GM12874 (cell line): ENCODE results near the gene CNTNAP3.
"Not testable (repeated sequence)": the region's sequence is repeated elsewhere in the genome, so short reads cannot be mapped to it uniquely, and the experiment has no call there.

Experiments
- TF ChIP-seq, protein P1 (sequence below): IDR thresholded peaks from 2 replicates; pipeline ENCODE4 v1.5.1; 2011; ENCODE audit warnings: low read depth, mild to moderate bottlenecking, control low read depth, low read length, moderate library complexity; ENCODE audit not compliant: insufficient read depth

The CNTNAP3 gene

DNA sequence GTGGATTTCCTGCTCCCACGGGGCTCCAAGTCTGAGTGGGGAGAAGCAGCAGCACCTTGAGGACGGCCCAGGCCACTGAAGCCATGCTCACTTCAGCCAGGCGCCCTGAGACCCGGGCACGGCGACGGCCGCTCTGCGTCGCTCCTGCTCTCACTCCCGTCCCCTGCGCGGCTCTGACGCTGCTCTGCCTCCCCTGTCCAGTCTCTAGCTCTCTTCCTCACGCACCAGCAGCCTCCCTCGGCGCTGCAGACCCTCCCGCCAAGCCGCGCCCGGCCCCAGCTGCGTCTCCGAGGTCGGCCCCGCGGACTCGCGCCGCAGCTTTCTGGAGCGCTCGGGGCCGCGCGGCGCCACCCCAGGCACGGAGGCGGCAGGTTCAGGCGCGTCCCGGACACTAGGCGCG, at the start of gene CNTNAP3:
Gene CNTNAP3 (minus strand): TSS at position 188 of the 400 bp plus-strand sequence. CDS start 103 bp downstream, at position 85.
- TF ChIP-seq, protein P1, sequence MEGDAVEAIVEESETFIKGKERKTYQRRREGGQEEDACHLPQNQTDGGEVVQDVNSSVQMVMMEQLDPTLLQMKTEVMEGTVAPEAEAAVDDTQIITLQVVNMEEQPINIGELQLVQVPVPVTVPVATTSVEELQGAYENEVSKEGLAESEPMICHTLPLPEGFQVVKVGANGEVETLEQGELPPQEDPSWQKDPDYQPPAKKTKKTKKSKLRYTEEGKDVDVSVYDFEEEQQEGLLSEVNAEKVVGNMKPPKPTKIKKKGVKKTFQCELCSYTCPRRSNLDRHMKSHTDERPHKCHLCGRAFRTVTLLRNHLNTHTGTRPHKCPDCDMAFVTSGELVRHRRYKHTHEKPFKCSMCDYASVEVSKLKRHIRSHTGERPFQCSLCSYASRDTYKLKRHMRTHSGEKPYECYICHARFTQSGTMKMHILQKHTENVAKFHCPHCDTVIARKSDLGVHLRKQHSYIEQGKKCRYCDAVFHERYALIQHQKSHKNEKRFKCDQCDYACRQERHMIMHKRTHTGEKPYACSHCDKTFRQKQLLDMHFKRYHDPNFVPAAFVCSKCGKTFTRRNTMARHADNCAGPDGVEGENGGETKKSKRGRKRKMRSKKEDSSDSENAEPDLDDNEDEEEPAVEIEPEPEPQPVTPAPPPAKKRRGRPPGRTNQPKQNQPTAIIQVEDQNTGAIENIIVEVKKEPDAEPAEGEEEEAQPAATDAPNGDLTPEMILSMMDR: not testable (repeated sequence)

DNA sequence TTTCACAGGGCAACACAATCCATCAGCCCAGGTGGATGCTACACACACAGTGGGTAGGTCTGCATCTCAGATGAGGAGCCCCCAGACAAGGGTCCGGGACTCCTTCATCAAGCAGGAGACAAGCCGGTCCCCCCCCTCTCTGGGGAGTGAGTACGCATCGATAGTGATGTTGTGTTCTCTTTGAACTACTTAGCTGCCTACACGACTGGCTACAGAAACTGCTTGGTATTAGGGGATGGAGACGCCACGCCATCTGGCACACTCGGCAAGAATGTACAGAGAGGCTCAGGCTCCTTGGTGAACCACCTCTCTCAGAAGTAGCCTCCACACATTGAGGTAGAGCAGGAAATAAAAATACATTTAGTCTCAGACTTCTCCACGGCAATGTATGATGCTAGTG, 179.8 kb downstream of the CNTNAP3 start:
- TF ChIP-seq, protein P1: no peak
